Transverse colon (tissue), 4 donors: ENCODE data around the gene LIMS1. TPM values are rescaled to one million over a fixed set of nuclear protein-coding genes. Genes with fewer than 3 reads are reported as not detected.

Experiments
- DNase-seq: peaks from one replicate; pipeline ENCODE4 v3.0.0-alpha.2; 2019
- H3K27ac ChIP-seq, 4 donors: fragments of 200-600 bp; sonication (generic); 2 replicates each; pipeline ENCODE4 v1.5.1; 2016 to 2018; ENCODE audit warnings: inconsistent platforms in 4 of 4
- H3K27me3 ChIP-seq: fragments of 200-600 bp; sonication (generic); 2 replicates; pipeline ENCODE4 v1.5.1; 2017; ENCODE audit warnings: inconsistent platforms
- H3K36me3 ChIP-seq, 4 donors: fragments of 200-600 bp; sonication (generic); 2 replicates each; pipeline ENCODE4 v1.5.1; 2017 to 2019; ENCODE audit warnings: inconsistent platforms in 4 of 4
- H3K4me1 ChIP-seq, 4 donors: fragments of 200-600 bp; sonication (generic); 2 replicates each; pipeline ENCODE4 v1.5.1; 2017 to 2020; ENCODE audit warnings: inconsistent platforms in 4 of 4
- H3K4me3 ChIP-seq, 4 donors: fragments of 200-600 bp; sonication (generic); 1 replicate in 1 of 4; 2 replicates in 3 of 4; pipeline versions ENCODE4 v1.5.1 to v1.6.1; 2017 to 2019; ENCODE audit warnings: inconsistent platforms in 4 of 4
- H3K9me3 ChIP-seq, 2 donors: fragments of 200-600 bp; sonication (generic); 2 replicates each; pipeline ENCODE4 v1.5.1; 2017 to 2019; ENCODE audit warnings: inconsistent platforms in 2 of 2
- EP300 ChIP-seq: sonication (generic); formaldehyde crosslinking; IDR thresholded peaks from one replicate; pipeline ENCODE4 v1.6.1; 2017; ENCODE audit warnings: antibody characterized with exemption, low read depth
- POLR2A ChIP-seq: fragments of 450-650 bp; IDR thresholded peaks from one replicate; pipeline ENCODE4 v1.6.1; 2016; ENCODE audit warnings: antibody characterized with exemption, mild to moderate bottlenecking, moderate library complexity
- POLR2AphosphoS5 ChIP-seq, 3 donors: sonication (generic); formaldehyde crosslinking; IDR thresholded peaks; one replicate each; pipeline ENCODE4 v1.6.1; 2016; ENCODE audit warnings: antibody characterized with exemption in 3 of 3
- WGBS, 2 donors: methylation state at CpG; one replicate each; pipeline ENCODE4 v1.1.5; 2018; ENCODE audit warnings: low coverage in 1 of 2; 5-methylcytosine and 5-hydroxymethylcytosine counted together
- in situ Hi-C, 4 donors: fragments of 200-750 bp; cut with MboI; loops; one replicate each; pipeline versions ENCODE4 v1.15.0 to v1.15.1; 2017; ENCODE audit warnings: low sequenced_read_pairs in 3 of 4, low pct_ligation_motif_present in 1 of 4, low pct_unique_long_range_greater_than_20kb in 1 of 4
- intact Hi-C: fragments of 100-400 bp; cut with DNase I; formaldehyde crosslinking; loops from one replicate; pipeline ENCODE4 v1.15.1; 2023; ENCODE audit warnings: low total_unique reads
- total RNA-seq, 4 donors: library from RNA; depleted of rRNA; stranded (reverse); fragments of >200 nt; gene quantifications; one replicate each; pipeline ENCODE4 v1.1.0, GENCODE V29; 2016
- TF ChIP-seq, protein P1 (sequence below), 5 experiments: fragments of 200-600 bp in 3 of 5; fragments of 450-650 bp in 2 of 5; sonication (generic) in 3 of 5; IDR thresholded peaks; 1 replicate in 2 of 5; 2 replicates in 3 of 5; pipeline ENCODE4 v1.5.1; 2016 to 2017; ENCODE audit warnings: antibody characterized with exemption in 5 of 5, inconsistent platforms in 3 of 5, mild to moderate bottlenecking in 2 of 5, moderate library complexity in 1 of 5

Gene LIMS1
- total RNA-seq, 4 donors from 2014 or later = 4.5 to 41.0 (median 24.1) TPM

DNA sequence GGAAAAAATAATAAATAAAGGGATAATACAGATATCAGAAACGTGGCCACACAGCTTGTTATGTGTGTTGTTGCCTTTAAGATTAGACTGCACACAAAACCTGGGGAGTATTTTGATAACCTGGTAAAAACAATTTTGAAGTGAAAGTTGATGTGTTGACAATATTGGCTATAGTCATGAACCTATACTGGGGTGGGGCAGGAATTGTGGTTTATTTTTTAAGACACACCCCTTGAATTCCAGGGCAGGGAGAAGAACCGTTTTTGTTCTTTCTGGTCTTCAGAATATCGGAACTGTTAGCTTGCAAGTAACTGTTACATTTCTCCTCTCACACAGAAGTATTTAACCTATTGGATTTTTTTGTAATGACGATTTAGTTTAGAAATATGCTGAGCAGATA is 80.4 kb downstream of the LIMS1 start:
- Histone ChIP-seq H3K4me3 (no peak overlapping the region), H3K27ac (no peak overlapping the region), H3K36me3 (no peaks in the 10 kb centered on the region), H3K4me1 (peaks cover 17 to 97% (median 44%) of the 10 kb centered on the region in 4 donors), H3K27me3 (no peaks in the 10 kb centered on the region), H3K9me3 (no peaks in the 10 kb centered on the region)
- TF ChIP-seq POLR2AphosphoS5 (IDR thresholded peaks at IDR 0.05) = no peak
- TF ChIP-seq, protein P1, sequence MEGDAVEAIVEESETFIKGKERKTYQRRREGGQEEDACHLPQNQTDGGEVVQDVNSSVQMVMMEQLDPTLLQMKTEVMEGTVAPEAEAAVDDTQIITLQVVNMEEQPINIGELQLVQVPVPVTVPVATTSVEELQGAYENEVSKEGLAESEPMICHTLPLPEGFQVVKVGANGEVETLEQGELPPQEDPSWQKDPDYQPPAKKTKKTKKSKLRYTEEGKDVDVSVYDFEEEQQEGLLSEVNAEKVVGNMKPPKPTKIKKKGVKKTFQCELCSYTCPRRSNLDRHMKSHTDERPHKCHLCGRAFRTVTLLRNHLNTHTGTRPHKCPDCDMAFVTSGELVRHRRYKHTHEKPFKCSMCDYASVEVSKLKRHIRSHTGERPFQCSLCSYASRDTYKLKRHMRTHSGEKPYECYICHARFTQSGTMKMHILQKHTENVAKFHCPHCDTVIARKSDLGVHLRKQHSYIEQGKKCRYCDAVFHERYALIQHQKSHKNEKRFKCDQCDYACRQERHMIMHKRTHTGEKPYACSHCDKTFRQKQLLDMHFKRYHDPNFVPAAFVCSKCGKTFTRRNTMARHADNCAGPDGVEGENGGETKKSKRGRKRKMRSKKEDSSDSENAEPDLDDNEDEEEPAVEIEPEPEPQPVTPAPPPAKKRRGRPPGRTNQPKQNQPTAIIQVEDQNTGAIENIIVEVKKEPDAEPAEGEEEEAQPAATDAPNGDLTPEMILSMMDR (IDR thresholded peaks at IDR 0.05) = no peak
- TF ChIP-seq EP300 = no peak
- no peak for TF ChIP-seq POLR2A
- no peak for DNase-seq
- WGBS, 2 donors = 54 to 69% methylated on average over 4 of the region's 4 CpGs
- intact Hi-C loops (no loop called here), in situ Hi-C loops (loop anchor here in 1 of 4 donors (25.0 kb wide), 1 partner anchor 98 kb away; the partner anchor contains the start of gene RANBP2)

DNA sequence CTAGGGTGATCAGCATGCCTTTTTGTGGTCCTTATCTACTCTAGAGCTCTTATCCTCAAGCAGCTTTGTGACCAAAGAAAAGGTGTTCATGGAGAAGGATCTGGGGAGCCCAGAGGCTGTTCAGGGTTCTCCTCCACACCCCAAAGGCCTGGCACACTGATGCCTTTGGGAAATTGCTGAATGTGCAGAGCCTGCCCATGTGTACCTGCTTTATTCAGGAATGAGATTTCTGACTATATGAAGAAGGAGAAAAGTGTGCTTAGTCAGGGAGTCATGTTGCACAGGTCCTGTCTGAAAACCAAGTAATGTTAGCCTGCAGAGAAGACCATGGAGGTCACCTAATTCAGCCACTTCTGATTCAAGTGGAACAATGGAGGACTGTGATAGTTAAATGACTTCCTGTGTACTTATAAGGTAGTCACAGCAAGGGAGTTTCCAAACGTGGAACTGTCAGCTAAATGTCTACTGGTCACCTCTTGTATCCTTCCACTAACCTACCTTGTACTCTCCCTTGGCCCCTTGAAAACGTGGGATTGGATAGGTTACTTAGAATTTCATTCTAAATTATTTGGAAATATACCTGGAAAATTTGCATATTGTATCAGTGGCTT is 81.3 kb downstream of the LIMS1 start:
- no peak for TF ChIP-seq EP300
- TF ChIP-seq, protein P1 (IDR thresholded peaks at IDR 0.05) = no peak
- no peak for TF ChIP-seq POLR2AphosphoS5 (IDR thresholded peaks at IDR 0.05)
- TF ChIP-seq POLR2A = no peak
- intact Hi-C loops = no loop called here
- 22 to 46% methylated on average over 1 to 2 of the region's 2 CpGs for WGBS, 2 donors

DNA sequence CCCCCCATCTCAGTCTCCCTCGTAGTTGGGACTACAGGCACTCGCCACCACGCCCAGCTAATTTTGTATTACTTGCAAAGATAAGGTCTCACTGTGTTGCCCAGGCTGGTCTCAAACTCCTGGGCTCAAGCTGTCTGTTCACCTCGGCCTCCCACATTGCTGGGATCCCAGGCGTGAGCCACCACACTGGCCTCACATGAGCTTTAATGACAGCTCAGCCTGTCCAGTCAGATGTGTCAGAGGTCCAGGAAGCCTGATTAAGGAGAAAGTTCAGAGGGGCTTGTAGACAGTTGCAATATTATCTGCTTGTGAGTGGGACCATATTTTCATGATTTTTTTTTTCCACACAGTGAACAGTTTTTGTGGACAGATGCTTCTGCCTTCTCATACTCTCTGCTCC is 82.0 kb downstream of the LIMS1 start:
- intact Hi-C loops = no loop called here
- DNase-seq = no peak
- peak overlapping the region in 1 of 4 donors; percentile 21 for H3K27ac ChIP-seq
- no peak overlapping the region for H3K4me3 ChIP-seq
- peaks cover 22 to 97% (median 49%) of the 10 kb centered on the region in 4 donors for H3K4me1 ChIP-seq
- H3K36me3 ChIP-seq = no peaks in the 10 kb centered on the region
- H3K27me3 ChIP-seq = no peaks in the 10 kb centered on the region
- H3K9me3 ChIP-seq = no peaks in the 10 kb centered on the region
- 94% methylated on average over 5 of the region's 5 CpGs; no CpG with 5 or more reads in 1 of the 2 donors for WGBS, 2 donors
- TF ChIP-seq POLR2A (no peak), EP300 (no peak), POLR2AphosphoS5 (IDR thresholded peaks at IDR 0.05) (no peak)
- TF ChIP-seq, protein P1 (IDR thresholded peaks at IDR 0.05) = no peak
- in situ Hi-C loops = loop anchor here in 1 of 4 donors (25.0 kb wide), 1 partner anchor 96 kb away; the partner anchor contains the start of gene RANBP2

More for the DNA sequence above, 81.3 kb downstream of the LIMS1 start:
- no peaks in the 10 kb centered on the region for H3K36me3 ChIP-seq
- no peak overlapping the region for H3K4me3 ChIP-seq
- DNase-seq = no peak
- no peaks in the 10 kb centered on the region for H3K27me3 ChIP-seq
- in situ Hi-C loops = loop anchor here in 1 of 4 donors (25.0 kb wide), 1 partner anchor 97 kb away; the partner anchor contains the start of gene RANBP2
- peak overlapping the region in 1 of 4 donors; percentile 1 for H3K27ac ChIP-seq
- peaks cover 17 to 97% (median 43%) of the 10 kb centered on the region in 4 donors for H3K4me1 ChIP-seq
- no peaks in the 10 kb centered on the region for H3K9me3 ChIP-seq

DNA sequence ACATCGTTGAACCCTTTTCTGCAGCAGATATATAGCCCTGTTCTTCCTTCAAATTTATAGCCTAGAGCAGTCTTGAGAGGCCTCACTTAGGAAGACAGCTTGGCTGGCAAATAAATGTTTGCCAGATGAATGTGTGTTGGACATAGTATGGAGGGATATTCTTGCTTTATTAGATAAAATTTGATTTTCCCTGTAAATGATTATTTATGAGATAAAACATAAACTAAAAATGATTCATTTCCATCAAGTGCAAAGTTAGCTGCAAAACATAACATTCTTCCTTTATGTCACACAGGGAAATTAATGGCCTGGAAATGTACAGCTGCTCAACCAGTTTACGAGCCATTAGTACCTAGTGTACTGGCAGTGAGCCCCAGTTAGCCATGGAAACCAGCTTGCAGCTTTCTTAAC is 82.5 kb downstream of the LIMS1 start:
- TF ChIP-seq POLR2AphosphoS5 (IDR thresholded peaks at IDR 0.05) = no peak
- TF ChIP-seq POLR2A = no peak
- TF ChIP-seq EP300 = no peak
- TF ChIP-seq, protein P1 (IDR thresholded peaks at IDR 0.05) = no peak
- H3K4me1 ChIP-seq = peaks cover 25 to 99% (median 51%) of the 10 kb centered on the region in 4 donors
- no peaks in the 10 kb centered on the region for H3K36me3 ChIP-seq
- no peak for DNase-seq
- intact Hi-C loops = no loop called here
- no peak overlapping the region for H3K4me3 ChIP-seq
- no peaks in the 10 kb centered on the region for H3K9me3 ChIP-seq
- H3K27ac ChIP-seq = peak overlapping the region in 1 of 4 donors; percentile 25
- 35 to 38% methylated on average over 1 to 2 of the region's 2 CpGs for WGBS, 2 donors
- in situ Hi-C loops = loop anchor here in 1 of 4 donors (25.0 kb wide), 1 partner anchor 96 kb away; the partner anchor contains the start of gene RANBP2
- H3K27me3 ChIP-seq = no peaks in the 10 kb centered on the region
